Neural cell (in vitro differentiated cells): Measurements from ENCODE around the gene TNS3. TPM values are rescaled to one million over a fixed set of nuclear protein-coding genes. Genes with fewer than 3 reads are reported as not detected.

Experiments
- H2AFZ ChIP-seq: fragments of 200-600, 300-800 bp; sonication (generic), shearing (Covaris generic); 2 replicates; pipeline ENCODE4 v1.6.0; 2014; ENCODE audit warnings: low read depth, mild to moderate bottlenecking, antibody characterized with exemption, low read length, moderate library complexity
- H3F3A ChIP-seq: fragments of 200-600 bp; shearing (Covaris generic); 2 replicates; pipeline ENCODE4 v1.6.1; 2016; ENCODE audit warnings: mild to moderate bottlenecking, moderate library complexity, mixed read lengths, antibody characterized with exemption, low read length; ENCODE audit not compliant: insufficient read depth, poor library complexity, severe bottlenecking
- H3K27ac ChIP-seq: fragments of 200-600, 300-800 bp; sonication (generic), shearing (Covaris generic); 2 replicates; pipeline ENCODE4 v1.5.1; 2014; ENCODE audit warnings: mild to moderate bottlenecking, low read length, moderate library complexity
- H3K27me3 ChIP-seq: fragments of 300-800, 200-600 bp; sonication (generic), shearing (Covaris generic); 2 replicates; pipeline ENCODE4 v1.6.0; 2014; ENCODE audit warnings: mild to moderate bottlenecking, low read depth, low read length, moderate library complexity; ENCODE audit not compliant: insufficient read depth
- H3K36me3 ChIP-seq: fragments of 300-800, 200-600 bp; sonication (generic), shearing (Covaris generic); 2 replicates; pipeline ENCODE4 v1.5.1; 2014; ENCODE audit warnings: mild to moderate bottlenecking, antibody characterized with exemption, low read length, moderate library complexity; ENCODE audit not compliant: insufficient read depth
- H3K4me2 ChIP-seq: fragments of 300-800, 200-600 bp; sonication (generic), shearing (Covaris generic); 2 replicates; pipeline ENCODE4 v1.6.0; 2014; ENCODE audit warnings: mild to moderate bottlenecking, low read length
- H3K4me3 ChIP-seq: fragments of 300-800, 200-600 bp; sonication (generic), shearing (Covaris generic); 2 replicates; pipeline ENCODE4 v1.5.1; 2014; ENCODE audit warnings: mild to moderate bottlenecking, low read length, moderate library complexity
- H3K79me2 ChIP-seq: fragments of 200-600 bp; shearing (Covaris generic); replicated peaks from 2 replicates; pipeline ENCODE4 v1.6.0; 2014; ENCODE audit warnings: mild to moderate bottlenecking, low read length, moderate library complexity; ENCODE audit not compliant: insufficient read depth
- H3K9ac ChIP-seq: fragments of 300-800, 200-600 bp; sonication (generic), shearing (Covaris generic); 2 replicates; pipeline ENCODE4 v1.6.1; 2016; ENCODE audit warnings: mild to moderate bottlenecking, low read length, mixed read lengths
- H3K9me2 ChIP-seq: fragments of 200-600 bp; shearing (Covaris generic); 2 replicates; pipeline ENCODE4 v1.6.1; 2016; ENCODE audit warnings: mild to moderate bottlenecking, low read length, mixed read lengths; ENCODE audit not compliant: insufficient read depth
- H3K9me3 ChIP-seq: fragments of 200-600, 300-800 bp; sonication (generic), shearing (Covaris generic); 2 replicates; pipeline ENCODE4 v1.6.1; 2016; ENCODE audit warnings: mild to moderate bottlenecking, mixed run types, low read length, moderate library complexity, mixed read lengths
- H4K20me1 ChIP-seq: fragments of 200-600 bp; shearing (Covaris generic); 2 replicates; pipeline ENCODE4 v1.6.1; 2016; ENCODE audit warnings: mild to moderate bottlenecking, mixed run types; ENCODE audit not compliant: insufficient read depth
- CTCF ChIP-seq: fragments of 450-650 bp; IDR thresholded peaks from 2 replicates; pipeline ENCODE4 v1.5.1; 2014; ENCODE audit warnings: antibody characterized with exemption, mild to moderate bottlenecking, moderate library complexity; ENCODE audit not compliant: poor library complexity, severe bottlenecking
- EP300 ChIP-seq: fragments of 450-650 bp; conservative IDR thresholded peaks from 2 replicates; pipeline ENCODE4 v1.6.1; 2014; ENCODE audit warnings: antibody characterized with exemption, mild to moderate bottlenecking, moderate library complexity; ENCODE audit not compliant: poor library complexity, severe bottlenecking
- EZH2 ChIP-seq: fragments of 200-600, 300-800 bp; shearing (Covaris generic), sonication (generic); IDR thresholded peaks from 2 replicates; pipeline ENCODE4 v1.6.1; 2014; ENCODE audit warnings: antibody characterized with exemption, low read length, borderline replicate concordance, mild to moderate bottlenecking; ENCODE audit not compliant: insufficient read depth, poor library complexity, severe bottlenecking
- MXI1 ChIP-seq: fragments of 450-650 bp; conservative IDR thresholded peaks from 2 replicates; pipeline ENCODE4 v1.6.1; 2014; ENCODE audit warnings: antibody characterized with exemption, mild to moderate bottlenecking; ENCODE audit not compliant: poor library complexity, severe bottlenecking
- POLR2AphosphoS5 ChIP-seq: IDR thresholded peaks from 2 replicates; pipeline ENCODE4 v1.6.1; 2012
- RAD21 ChIP-seq: fragments of 450-650 bp; conservative IDR thresholded peaks from 2 replicates; pipeline ENCODE4 v1.6.1; 2014; ENCODE audit warnings: antibody characterized with exemption, mild to moderate bottlenecking, moderate library complexity
- REST ChIP-seq: IDR thresholded peaks from 2 replicates; pipeline ENCODE4 v1.6.1; 2012; ENCODE audit warnings: borderline replicate concordance
- SMC3 ChIP-seq: fragments of 450-650 bp; conservative IDR thresholded peaks from 2 replicates; pipeline ENCODE4 v1.6.1; 2014; ENCODE audit warnings: antibody characterized with exemption, mild to moderate bottlenecking, moderate library complexity; ENCODE audit not compliant: poor library complexity
- TAF1 ChIP-seq: IDR thresholded peaks from 2 replicates; pipeline ENCODE4 v1.6.1; 2012; ENCODE audit warnings: low read depth
- polyA plus RNA-seq: library from polyadenylated mRNA; depleted of rRNA; stranded (reverse); fragments of >200 nt; gene quantifications from 2 replicates; pipeline ENCODE4 v1.2.3, GENCODE V29; 2014

Gene TNS3
- polyA plus RNA-seq, 1 donor from 2014 or later = 0.58 TPM

GRCh38 chr7:47278043-47278442, 303.9 kb downstream of the TNS3 start:
- Histone ChIP-seq H3K9ac (no peak overlapping the region), H4K20me1 (no peaks in the 10 kb centered on the region), H3K79me2 (no peaks in the 10 kb centered on the region), H3K9me2 (no peaks in the 10 kb centered on the region), H3K4me3 (no peak overlapping the region), H3F3A (no peaks in the 10 kb centered on the region), H2AFZ (no peak overlapping the region), H3K4me2 (no peak overlapping the region), H3K36me3 (no peaks in the 10 kb centered on the region), H3K27me3 (no peaks in the 10 kb centered on the region), H3K27ac (no peak overlapping the region), H3K9me3 (no peaks in the 10 kb centered on the region)
- no peak for TF ChIP-seq CTCF

GRCh38 chr7:47277321-47277781, 304.6 kb downstream of the TNS3 start:
- no peaks in the 10 kb centered on the region for H3K27me3 ChIP-seq
- no peak for TF ChIP-seq MXI1
- TF ChIP-seq RAD21 = no peak
- no peak for TF ChIP-seq REST
- no peak for TF ChIP-seq CTCF
- TF ChIP-seq TAF1 = no peak
- no peak for TF ChIP-seq POLR2AphosphoS5
- no peak for TF ChIP-seq EP300
- TF ChIP-seq EZH2 = no peak
- no peak for TF ChIP-seq SMC3
- no peak overlapping the region for H3K4me3 ChIP-seq
- H3K36me3 ChIP-seq = no peaks in the 10 kb centered on the region
- H3F3A ChIP-seq = no peaks in the 10 kb centered on the region
- no peak overlapping the region for H3K27ac ChIP-seq
- no peaks in the 10 kb centered on the region for H3K79me2 ChIP-seq
- no peaks in the 10 kb centered on the region for H3K9me2 ChIP-seq
- H3K4me2 ChIP-seq = no peak overlapping the region
- no peaks in the 10 kb centered on the region for H4K20me1 ChIP-seq
- no peak overlapping the region for H3K9ac ChIP-seq
- no peaks in the 10 kb centered on the region for H3K9me3 ChIP-seq
- H2AFZ ChIP-seq = no peak overlapping the region
